Lower leg skin (tissue), 4 donors: ENCODE results near the gene DMD. TPM values are rescaled to one million over a fixed set of nuclear protein-coding genes. Genes with fewer than 3 reads are reported as not detected.

Source experiments
- DNase-seq, 2 donors: peaks; one replicate each; pipeline ENCODE4 v3.0.0-alpha.2; 2019; ENCODE audit warnings: low spot score in 2 of 2
- H3K4me3 ChIP-seq: fragments of 200-600 bp; sonication (generic); 2 replicates; pipeline ENCODE4 v1.5.1; 2017; ENCODE audit warnings: mild to moderate bottlenecking, low read depth; ENCODE audit not compliant: poor library complexity, severe bottlenecking
- POLR2A ChIP-seq, 2 donors: fragments of 450-650 bp; IDR thresholded peaks; one replicate each; pipeline ENCODE4 v1.6.1; 2016 to 2017; ENCODE audit warnings: antibody characterized with exemption in 2 of 2, mild to moderate bottlenecking in 1 of 2, moderate library complexity in 1 of 2
- WGBS, 2 donors: methylation state at CpG; one replicate each; pipeline ENCODE4 v1.1.5; 2018; 5-methylcytosine and 5-hydroxymethylcytosine counted together
- intact Hi-C: fragments of 100-400 bp; cut with DNase I; formaldehyde crosslinking; loops from one replicate; pipeline ENCODE4 v1.15.0; 2023; ENCODE audit warnings: low total_unique reads
- total RNA-seq, 4 donors: library from RNA; depleted of rRNA; stranded (reverse); fragments of >200 nt; gene quantifications; one replicate each; pipeline ENCODE4 v1.1.0, GENCODE V29; 2016
- TF ChIP-seq, protein P1 (sequence below), 3 donors: fragments of 450-650 bp; IDR thresholded peaks; one replicate each; pipeline ENCODE4 v1.5.1; 2016; ENCODE audit warnings: antibody characterized with exemption in 3 of 3, mild to moderate bottlenecking in 3 of 3, moderate library complexity in 2 of 3

DMD gene
- total RNA-seq, 4 donors from 2014 or later, result 23.0 to 27.5 (median 26.7) TPM

DNA sequence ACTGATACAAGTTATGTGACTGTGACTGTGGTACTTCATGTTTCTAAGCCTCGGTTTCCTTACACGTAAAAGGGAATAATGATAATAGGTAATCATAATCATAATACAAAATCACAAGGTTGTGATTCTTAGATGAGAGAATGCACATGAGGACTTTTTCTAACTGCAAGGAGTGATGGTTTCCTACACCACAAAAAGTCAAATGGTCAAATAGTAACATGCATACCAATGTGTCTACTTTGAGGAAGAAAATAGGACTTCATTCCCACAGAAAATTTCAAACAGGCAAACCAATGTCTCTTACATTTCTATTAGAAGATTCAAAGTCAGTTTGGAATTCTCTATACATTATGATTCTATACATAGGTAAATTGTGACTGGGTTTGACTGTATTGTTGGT, 1770.8 kb downstream of the DMD start:
- 89 to 91% methylated on average over 2 of the region's 2 CpGs for WGBS, 2 donors
- no peak for TF ChIP-seq POLR2A (IDR thresholded peaks at IDR 0.05)
- TF ChIP-seq, protein P1, sequence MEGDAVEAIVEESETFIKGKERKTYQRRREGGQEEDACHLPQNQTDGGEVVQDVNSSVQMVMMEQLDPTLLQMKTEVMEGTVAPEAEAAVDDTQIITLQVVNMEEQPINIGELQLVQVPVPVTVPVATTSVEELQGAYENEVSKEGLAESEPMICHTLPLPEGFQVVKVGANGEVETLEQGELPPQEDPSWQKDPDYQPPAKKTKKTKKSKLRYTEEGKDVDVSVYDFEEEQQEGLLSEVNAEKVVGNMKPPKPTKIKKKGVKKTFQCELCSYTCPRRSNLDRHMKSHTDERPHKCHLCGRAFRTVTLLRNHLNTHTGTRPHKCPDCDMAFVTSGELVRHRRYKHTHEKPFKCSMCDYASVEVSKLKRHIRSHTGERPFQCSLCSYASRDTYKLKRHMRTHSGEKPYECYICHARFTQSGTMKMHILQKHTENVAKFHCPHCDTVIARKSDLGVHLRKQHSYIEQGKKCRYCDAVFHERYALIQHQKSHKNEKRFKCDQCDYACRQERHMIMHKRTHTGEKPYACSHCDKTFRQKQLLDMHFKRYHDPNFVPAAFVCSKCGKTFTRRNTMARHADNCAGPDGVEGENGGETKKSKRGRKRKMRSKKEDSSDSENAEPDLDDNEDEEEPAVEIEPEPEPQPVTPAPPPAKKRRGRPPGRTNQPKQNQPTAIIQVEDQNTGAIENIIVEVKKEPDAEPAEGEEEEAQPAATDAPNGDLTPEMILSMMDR (IDR thresholded peaks at IDR 0.05), result no peak
- no peak overlapping the region for H3K4me3 ChIP-seq
- DNase-seq, result no peak
- intact Hi-C loops, result no loop called here

GRCh38 chrX:31436424-31436823, 1774.9 kb downstream of the DMD start:
- no peak for TF ChIP-seq POLR2A (IDR thresholded peaks at IDR 0.05)
- TF ChIP-seq, protein P1 (IDR thresholded peaks at IDR 0.05), result no peak
- WGBS, 2 donors, result 76 to 88% methylated on average over 3 of the region's 3 CpGs
- intact Hi-C loops, result no loop called here

DNA sequence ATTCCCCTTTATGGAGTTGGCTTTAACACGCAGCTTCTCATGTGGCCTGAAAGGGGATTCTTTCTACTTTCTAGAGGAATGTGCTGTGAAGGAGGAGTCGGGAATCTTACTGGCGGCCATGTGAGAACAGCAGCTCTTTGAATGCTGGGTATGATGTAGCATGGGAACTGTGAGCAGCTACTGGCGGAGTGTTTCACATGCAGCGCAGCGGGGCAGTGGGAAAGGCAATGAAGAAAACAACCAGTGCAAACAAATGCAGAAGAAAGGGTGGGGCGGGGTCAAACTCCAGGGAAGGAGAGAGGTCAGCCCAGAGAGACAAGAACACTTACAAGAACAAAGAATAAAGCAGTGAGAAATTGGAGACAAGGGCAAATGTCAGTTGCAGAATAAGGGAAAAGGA, 1775.8 kb downstream of the DMD start:
- WGBS, 2 donors, result 52 to 57% methylated on average over 7 of the region's 7 CpGs
- DNase-seq, result no peak
- H3K4me3 ChIP-seq, result no peak overlapping the region
- intact Hi-C loops, result no loop called here
- TF ChIP-seq, protein P1 (IDR thresholded peaks at IDR 0.05), result no peak
- TF ChIP-seq POLR2A (IDR thresholded peaks at IDR 0.05), result no peak

More at GRCh38 chrX:31436424-31436823, 1774.9 kb downstream of the DMD start:
- H3K4me3 ChIP-seq, result no peak overlapping the region
- DNase-seq, result no peak

DNA sequence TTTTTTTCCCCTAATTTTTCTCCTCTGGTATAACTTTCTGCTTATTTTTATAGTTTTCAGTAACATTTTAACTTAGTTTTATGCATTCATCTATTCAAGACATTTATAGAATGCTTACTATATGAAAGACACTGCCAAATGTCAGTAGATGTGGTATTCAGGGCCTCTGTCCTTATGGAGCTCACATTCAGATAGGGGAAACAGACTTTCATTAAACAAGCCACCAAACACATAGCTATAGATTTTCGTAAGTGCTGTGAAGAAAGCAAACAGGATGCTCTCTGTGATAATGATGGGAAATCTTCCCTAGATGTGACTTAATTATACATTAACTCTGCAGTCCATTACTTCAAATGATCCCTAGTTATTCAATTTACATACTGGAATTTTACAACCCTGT, 1777.5 kb downstream of the DMD start:
- intact Hi-C loops, result no loop called here
- DNase-seq, result no peak
- H3K4me3 ChIP-seq, result no peak overlapping the region
- TF ChIP-seq POLR2A (IDR thresholded peaks at IDR 0.05), result no peak
- TF ChIP-seq, protein P1 (IDR thresholded peaks at IDR 0.05), result no peak
- WGBS, 2 donors, result 87 to 95% methylated on average over 1 of the region's 1 CpG

DNA sequence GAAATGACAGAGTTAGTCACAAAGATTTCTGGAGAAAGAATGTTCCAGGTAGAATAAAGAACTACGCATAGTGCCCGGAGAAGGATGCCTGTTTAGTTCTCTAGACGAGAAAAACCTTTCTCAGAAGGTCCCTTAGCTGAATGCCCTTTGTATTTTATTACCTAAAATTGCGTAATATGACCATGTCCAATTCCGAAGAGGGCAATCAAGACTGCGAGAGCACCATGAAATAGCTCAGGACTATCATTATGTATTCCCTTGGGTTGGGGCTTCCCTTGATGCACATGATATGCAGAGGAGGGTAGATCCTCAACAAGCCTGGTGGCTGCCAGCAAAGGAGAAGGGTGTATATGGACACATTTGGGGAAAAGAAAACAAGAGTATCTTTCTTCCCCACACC, 1781.4 kb downstream of the DMD start:
- intact Hi-C loops, result no loop called here
- WGBS, 2 donors, result 86 to 93% methylated on average over 6 of the region's 6 CpGs
- TF ChIP-seq, protein P1 (IDR thresholded peaks at IDR 0.05), result no peak
- no peak for TF ChIP-seq POLR2A (IDR thresholded peaks at IDR 0.05)
- no peak overlapping the region for H3K4me3 ChIP-seq
- no peak for DNase-seq

DNA sequence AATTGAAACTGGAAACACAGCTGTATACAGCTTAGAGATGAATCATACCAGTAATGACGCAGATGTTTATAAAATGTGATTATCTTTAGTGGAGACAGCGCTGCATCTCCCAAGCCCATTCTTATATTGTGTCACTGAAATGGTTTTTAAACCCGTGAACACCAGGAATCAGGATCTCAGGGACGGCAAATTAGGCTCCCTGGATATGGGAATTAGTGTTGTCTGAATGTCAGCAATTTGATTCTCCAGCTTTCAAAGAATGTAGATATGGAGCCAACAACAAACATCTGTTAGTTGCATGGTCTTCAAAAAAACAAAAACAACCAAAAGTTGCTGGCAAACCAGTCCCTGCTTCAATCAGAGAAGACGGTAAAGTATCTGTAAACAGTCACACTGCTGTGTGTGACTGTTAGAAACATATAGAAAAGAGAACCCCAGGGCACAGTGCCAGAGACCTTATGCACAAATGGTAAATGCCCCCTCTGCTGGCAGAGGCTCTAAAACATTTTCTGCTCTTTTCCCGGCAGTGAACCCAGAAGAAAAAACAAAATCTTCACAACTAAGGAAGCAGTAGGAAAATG, 1787.7 kb downstream of the DMD start:
- intact Hi-C loops, result no loop called here
- TF ChIP-seq POLR2A (IDR thresholded peaks at IDR 0.05), result no peak
- TF ChIP-seq, protein P1 (IDR thresholded peaks at IDR 0.05), result no peak
- 15 to 29% methylated on average over 6 of the region's 6 CpGs for WGBS, 2 donors
- no peak overlapping the region for H3K4me3 ChIP-seq
- DNase-seq, result peak in 1 of 2 donors; percentile 17
